Muscle of leg (tissue), 11 donors: Measurements from ENCODE around the gene ACKR3. TPM values are rescaled to one million over a fixed set of nuclear protein-coding genes. Genes with fewer than 3 reads are reported as not detected.

Experiments
- DNase-seq: peaks from one replicate; pipeline ENCODE4 v3.0.0; 2013
- H3K27ac ChIP-seq: one replicate; pipeline ENCODE4 v1.5.1; 2013; ENCODE audit warnings: mild to moderate bottlenecking, low read length, control low read depth
- H3K27me3 ChIP-seq: one replicate; pipeline ENCODE4 v1.6.1; 2013; ENCODE audit warnings: low read length; ENCODE audit not compliant: control insufficient read depth, insufficient read depth
- H3K36me3 ChIP-seq: one replicate; pipeline ENCODE4 v1.6.1; 2013; ENCODE audit warnings: low read length; ENCODE audit not compliant: control insufficient read depth, insufficient read depth
- H3K4me1 ChIP-seq: one replicate; pipeline ENCODE4 v1.6.1; 2013; ENCODE audit warnings: low read length; ENCODE audit not compliant: control insufficient read depth, insufficient read depth
- H3K4me3 ChIP-seq: one replicate; pipeline ENCODE4 v1.5.1; 2013; ENCODE audit warnings: low read length, control low read depth
- H3K9me3 ChIP-seq: replicated peaks from 2 replicates; pipeline ENCODE4 v1.6.1; 2013; ENCODE audit warnings: low read depth, low read length; ENCODE audit not compliant: control insufficient read depth
- WGBS: methylation state at CpG from one replicate; pipeline ENCODE4 v1.1.5; 2013; ENCODE audit warnings: missing lambda C conversion rate; ENCODE audit not compliant: insufficient coverage; 5-methylcytosine and 5-hydroxymethylcytosine counted together
- polyA plus RNA-seq, 8 donors: library from polyadenylated mRNA; unstranded; fragments of 120-200 nt; gene quantifications; one replicate each; pipeline versions ENCODE4 v1.2.1 to v1.2.3, GENCODE V29; 2013; ENCODE audit warnings: inconsistent platforms in 1 of 8, low replicate concordance in 1 of 8; ENCODE audit not compliant: insufficient read length in 8 of 8, insufficient read depth in 1 of 8
- total RNA-seq: library from RNA; stranded (reverse); fragments of 120-200 nt; gene quantifications from one replicate; pipeline ENCODE4 v1.2.4, GENCODE V29; 2013

ACKR3 gene
- total and polyA plus RNA-seq, 9 donors, result 14.7 to 29.3 (median 24.1) TPM

GRCh38 chr2:236597629-236598028 is 28.0 kb downstream of the ACKR3 start:
- peak; percentile 43 for DNase-seq
- WGBS, result 64% methylated on average over 4 of the region's 4 CpGs

GRCh38 chr2:236599059-236599458 is 29.4 kb downstream of the ACKR3 start:
- H3K27me3 ChIP-seq, result peaks cover 11% of the 10 kb centered on the region
- no peak for DNase-seq
- H3K27ac ChIP-seq, result no peak overlapping the region
- WGBS, result 83% methylated on average over 2 of the region's 5 CpGs
- no peak overlapping the region for H3K4me3 ChIP-seq
- H3K36me3 ChIP-seq, result no peaks in the 10 kb centered on the region
- no peaks in the 10 kb centered on the region for H3K4me1 ChIP-seq
- H3K9me3 ChIP-seq, result no peaks in the 10 kb centered on the region

More at GRCh38 chr2:236597629-236598028, 28.0 kb downstream of the ACKR3 start:
- no peaks in the 10 kb centered on the region for H3K36me3 ChIP-seq
- H3K27ac ChIP-seq, result no peak overlapping the region
- H3K9me3 ChIP-seq, result no peaks in the 10 kb centered on the region
- H3K4me1 ChIP-seq, result no peaks in the 10 kb centered on the region
- H3K4me3 ChIP-seq, result no peak overlapping the region
- H3K27me3 ChIP-seq, result peaks cover 2% of the 10 kb centered on the region

GRCh38 chr2:236600158-236600557 is 30.5 kb downstream of the ACKR3 start:
- peaks cover 3% of the 10 kb centered on the region for H3K4me1 ChIP-seq
- no peak overlapping the region for H3K4me3 ChIP-seq
- H3K36me3 ChIP-seq, result no peaks in the 10 kb centered on the region
- WGBS, result 83% methylated on average over 1 of the region's 7 CpGs
- no peak for DNase-seq
- peaks cover 14% of the 10 kb centered on the region for H3K27me3 ChIP-seq
- no peak overlapping the region for H3K27ac ChIP-seq
- no peaks in the 10 kb centered on the region for H3K9me3 ChIP-seq

GRCh38 chr2:236600892-236601291 is 31.3 kb downstream of the ACKR3 start:
- Histone ChIP-seq H3K4me3 (no peak overlapping the region), H3K36me3 (no peaks in the 10 kb centered on the region), H3K27me3 (peaks cover 15% of the 10 kb centered on the region), H3K27ac (no peak overlapping the region), H3K4me1 (peaks cover 4% of the 10 kb centered on the region), H3K9me3 (no peaks in the 10 kb centered on the region)
- no CpG with 5 or more reads among the region's 9 CpGs for WGBS
- no peak for DNase-seq

- no peak for DNase-seq
- no peaks in the 10 kb centered on the region for H3K9me3 ChIP-seq
- H3K4me3 ChIP-seq, result no peak overlapping the region
- no peaks in the 10 kb centered on the region for H3K36me3 ChIP-seq
- WGBS, result 95% methylated on average over 8 of the region's 13 CpGs
- peaks cover 15% of the 10 kb centered on the region for H3K27me3 ChIP-seq
- H3K4me1 ChIP-seq, result peaks cover 4% of the 10 kb centered on the region
- H3K27ac ChIP-seq, result no peak overlapping the region
Observed at GRCh38 chr2:236601316-236602202, 31.9 kb downstream of the ACKR3 start.

- Histone ChIP-seq H3K9me3 (no peaks in the 10 kb centered on the region), H3K4me1 (peaks cover 4% of the 10 kb centered on the region), H3K4me3 (no peak overlapping the region), H3K36me3 (no peaks in the 10 kb centered on the region), H3K27ac (no peak overlapping the region), H3K27me3 (peaks cover 18% of the 10 kb centered on the region)
- no CpG with 5 or more reads among the region's 4 CpGs for WGBS
- DNase-seq, result no peak
Observed at GRCh38 chr2:236602678-236603077, 33.1 kb downstream of the ACKR3 start.

GRCh38 chr2:236603361-236604015 is 33.9 kb downstream of the ACKR3 start:
- WGBS, result 83% methylated on average over 6 of the region's 15 CpGs
- no peak overlapping the region for H3K27ac ChIP-seq
- no peaks in the 10 kb centered on the region for H3K9me3 ChIP-seq
- peaks cover 4% of the 10 kb centered on the region for H3K4me1 ChIP-seq
- peaks cover 18% of the 10 kb centered on the region for H3K27me3 ChIP-seq
- no peaks in the 10 kb centered on the region for H3K36me3 ChIP-seq
- H3K4me3 ChIP-seq, result no peak overlapping the region
- no peak for DNase-seq

- H3K36me3 ChIP-seq, result no peaks in the 10 kb centered on the region
- H3K27me3 ChIP-seq, result peaks cover 18% of the 10 kb centered on the region
- H3K9me3 ChIP-seq, result no peaks in the 10 kb centered on the region
- no peak overlapping the region for H3K27ac ChIP-seq
- DNase-seq, result no peak
- H3K4me3 ChIP-seq, result no peak overlapping the region
- 54% methylated on average over 17 of the region's 20 CpGs for WGBS
- peaks cover 4% of the 10 kb centered on the region for H3K4me1 ChIP-seq
Observed at GRCh38 chr2:236604575-236605344, 35.1 kb downstream of the ACKR3 start.

- no peak overlapping the region for H3K4me3 ChIP-seq
- H3K4me1 ChIP-seq, result peaks cover 4% of the 10 kb centered on the region
- H3K36me3 ChIP-seq, result no peaks in the 10 kb centered on the region
- DNase-seq, result no peak
- H3K27me3 ChIP-seq, result peaks cover 18% of the 10 kb centered on the region
- H3K9me3 ChIP-seq, result no peaks in the 10 kb centered on the region
- H3K27ac ChIP-seq, result no peak overlapping the region
- WGBS, result 75% methylated on average over 11 of the region's 13 CpGs
Observed at GRCh38 chr2:236605345-236605734, 35.7 kb downstream of the ACKR3 start.

- H3K27ac ChIP-seq, result no peak overlapping the region
- no peaks in the 10 kb centered on the region for H3K36me3 ChIP-seq
- peaks cover 18% of the 10 kb centered on the region for H3K27me3 ChIP-seq
- 95% methylated on average over 9 of the region's 10 CpGs for WGBS
- peaks cover 9% of the 10 kb centered on the region for H3K4me1 ChIP-seq
- DNase-seq, result no peak
- H3K9me3 ChIP-seq, result no peaks in the 10 kb centered on the region
- no peak overlapping the region for H3K4me3 ChIP-seq
Observed at GRCh38 chr2:236606023-236606422, 36.4 kb downstream of the ACKR3 start.
